ENCODE results near the gene NHLH1.

The NHLH1 gene

GRCh38 chr1:160359559-160360226 is 7.2 kb upstream of the NHLH1 start:
- DNase-seq (ENCODE audit: low spot score) = no peak

GRCh38 chr1:160360227-160360695 is 6.6 kb upstream of the NHLH1 start:
- no peak for DNase-seq (ENCODE audit: low spot score)

GRCh38 chr1:160361199-160361598 is 5.7 kb upstream of the NHLH1 start:
- no peak for DNase-seq (ENCODE audit: low spot score)

- DNase-seq (ENCODE audit: low spot score) = no peak
Observed at GRCh38 chr1:160361814-160362167, 5.1 kb upstream of the NHLH1 start.

GRCh38 chr1:160362168-160362957 is 4.5 kb upstream of the NHLH1 start:
- no peak for DNase-seq (ENCODE audit: low spot score)

- no peak for DNase-seq (ENCODE audit: low spot score)
Observed at GRCh38 chr1:160363010-160363409, 3.9 kb upstream of the NHLH1 start.

GRCh38 chr1:160363951-160364735 is 2.7 kb upstream of the NHLH1 start:
- DNase-seq (ENCODE audit: low spot score) = no peak

GRCh38 chr1:160365325-160365724 is 1.5 kb upstream of the NHLH1 start:
- no peak for DNase-seq (ENCODE audit: low spot score)

- no peak for DNase-seq (ENCODE audit: low spot score)
Observed at GRCh38 chr1:160367516-160367900, 637 bp downstream of the NHLH1 start.

- DNase-seq (ENCODE audit: low spot score) = no peak
Observed at GRCh38 chr1:160367934-160368923, 1.4 kb downstream of the NHLH1 start.

GRCh38 chr1:160369087-160369486 is 2.2 kb downstream of the NHLH1 start:
- DNase-seq (ENCODE audit: low spot score) = no peak

- no peak for DNase-seq (ENCODE audit: low spot score)
Observed at GRCh38 chr1:160370561-160371345, 3.9 kb downstream of the NHLH1 start.

GRCh38 chr1:160371346-160371631 is 4.4 kb downstream of the NHLH1 start:
- DNase-seq (ENCODE audit: low spot score) = no peak

GRCh38 chr1:160371756-160372155 is 4.9 kb downstream of the NHLH1 start:
- no peak for DNase-seq (ENCODE audit: low spot score)

GRCh38 chr1:160373696-160374095 is 6.8 kb downstream of the NHLH1 start:
- no peak for DNase-seq (ENCODE audit: low spot score)

GRCh38 chr1:160374306-160375110 is 7.6 kb downstream of the NHLH1 start:
- DNase-seq (ENCODE audit: low spot score) = no peak

- no peak for DNase-seq (ENCODE audit: low spot score)
Observed at GRCh38 chr1:160375788-160376524, 9.1 kb downstream of the NHLH1 start.

- peak; percentile 72 for DNase-seq (ENCODE audit: low spot score)
Observed at GRCh38 chr1:160376525-160377131, 9.8 kb downstream of the NHLH1 start.
